Hepatocyte (in vitro differentiated cells): ENCODE results near the gene OLIG2. TPM values are rescaled to one million over a fixed set of nuclear protein-coding genes. Genes with fewer than 3 reads are reported as not detected.
A peak's percentile ranks its signal among the peaks of the same experiment; 100 is the strongest.

ENCODE experiments used
- DNase-seq: peaks from one replicate; pipeline ENCODE4 v3.0.0-alpha.2; 2016; ENCODE audit warnings: low spot score
- H2AFZ ChIP-seq: fragments of 200-600 bp; sonication (generic); 2 replicates; pipeline ENCODE4 v1.6.0; 2016; ENCODE audit warnings: antibody characterized with exemption, mild to moderate bottlenecking
- H3K27ac ChIP-seq: fragments of 200-600 bp; sonication (generic); 2 replicates; pipeline ENCODE4 v1.5.1; 2016; ENCODE audit warnings: mild to moderate bottlenecking
- H3K27me3 ChIP-seq: fragments of 200-600 bp; sonication (generic); 2 replicates; pipeline ENCODE4 v1.6.1; 2016
- H3K36me3 ChIP-seq: fragments of 200-600 bp; sonication (generic); replicated peaks from 2 replicates; pipeline ENCODE4 v1.5.1; 2016; ENCODE audit warnings: low read depth; ENCODE audit not compliant: insufficient read depth
- H3K4me1 ChIP-seq: fragments of 200-600 bp; sonication (generic); 2 replicates; pipeline ENCODE4 v1.5.1; 2016; ENCODE audit warnings: mild to moderate bottlenecking, moderate library complexity; ENCODE audit not compliant: insufficient read depth
- H3K4me2 ChIP-seq: fragments of 200-600 bp; sonication (generic); 2 replicates; pipeline ENCODE4 v1.6.0; 2016
- H3K4me3 ChIP-seq: fragments of 200-600 bp; sonication (generic); 2 replicates; pipeline ENCODE4 v1.5.1; 2016; ENCODE audit warnings: mild to moderate bottlenecking
- H3K79me2 ChIP-seq: fragments of 200-600 bp; sonication (generic); 2 replicates; pipeline ENCODE4 v1.6.0; 2017; ENCODE audit warnings: mild to moderate bottlenecking
- H3K9me2 ChIP-seq: fragments of 200-600 bp; sonication (generic); replicated peaks from 2 replicates; pipeline ENCODE4 v1.6.0; 2017; ENCODE audit warnings: mild to moderate bottlenecking; ENCODE audit not compliant: insufficient read depth
- H3K9me3 ChIP-seq: fragments of 200-600 bp; sonication (generic); 2 replicates; pipeline ENCODE4 v1.5.1; 2016; ENCODE audit warnings: low read depth, mild to moderate bottlenecking
- H4K20me1 ChIP-seq: fragments of 200-600 bp; sonication (generic); 2 replicates; pipeline ENCODE4 v1.6.0; 2016; ENCODE audit warnings: mild to moderate bottlenecking; ENCODE audit not compliant: insufficient read depth, poor library complexity, severe bottlenecking
- EZH2 ChIP-seq: fragments of 200-600 bp; sonication (generic); IDR thresholded peaks from 2 replicates; pipeline ENCODE4 v1.6.1; 2016; ENCODE audit warnings: antibody characterized with exemption, mild to moderate bottlenecking, borderline replicate concordance
- EZH2phosphoT487 ChIP-seq: fragments of 200-600 bp; sonication (generic); IDR thresholded peaks from one replicate; pipeline ENCODE4 v1.6.1; 2018; ENCODE audit warnings: antibody characterized with exemption, mild to moderate bottlenecking, low read depth, moderate library complexity; ENCODE audit not compliant: unreplicated experiment, severe bottlenecking
- WGBS: methylation state at CpG from one replicate; pipeline ENCODE4 v1.1.6; 2016; ENCODE audit warnings: low lambda C conversion rate; ENCODE audit errors: missing lambda C conversion rate; 5-methylcytosine and 5-hydroxymethylcytosine counted together
- polyA plus RNA-seq: library from polyadenylated mRNA; unstranded; fragments of >200 nt; fragmentation: Nextera tagmentation; extraction: Ambion mirVana; gene quantifications from 2 replicates; pipeline ENCODE4 v1.2.1, GENCODE V29; 2016
- total RNA-seq: library from RNA; depleted of rRNA; stranded (reverse); fragments of >200 nt; gene quantifications from 2 replicates; pipeline ENCODE4 v1.2.3, GENCODE V29; 2014
- TF ChIP-seq, protein P1 (sequence below): fragments of 200-600 bp; sonication (generic); IDR thresholded peaks from 2 replicates; pipeline ENCODE4 v1.5.1; 2016; ENCODE audit warnings: antibody characterized with exemption, mild to moderate bottlenecking; ENCODE audit not compliant: poor library complexity

Gene OLIG2
- total and polyA plus RNA-seq, 2 experiments from 2014 or later = not detected

DNA sequence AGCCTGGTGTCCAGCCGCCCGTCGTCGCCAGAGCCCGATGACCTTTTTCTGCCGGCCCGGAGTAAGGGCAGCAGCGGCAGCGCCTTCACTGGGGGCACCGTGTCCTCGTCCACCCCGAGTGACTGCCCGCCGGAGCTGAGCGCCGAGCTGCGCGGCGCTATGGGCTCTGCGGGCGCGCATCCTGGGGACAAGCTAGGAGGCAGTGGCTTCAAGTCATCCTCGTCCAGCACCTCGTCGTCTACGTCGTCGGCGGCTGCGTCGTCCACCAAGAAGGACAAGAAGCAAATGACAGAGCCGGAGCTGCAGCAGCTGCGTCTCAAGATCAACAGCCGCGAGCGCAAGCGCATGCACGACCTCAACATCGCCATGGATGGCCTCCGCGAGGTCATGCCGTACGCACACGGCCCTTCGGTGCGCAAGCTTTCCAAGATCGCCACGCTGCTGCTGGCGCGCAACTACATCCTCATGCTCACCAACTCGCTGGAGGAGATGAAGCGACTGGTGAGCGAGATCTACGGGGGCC, 1.2 kb downstream of the OLIG2 start:
- no peaks in the 10 kb centered on the region for H3K4me1 ChIP-seq
- no peak overlapping the region for H3K27ac ChIP-seq
- no peaks in the 10 kb centered on the region for H3K9me2 ChIP-seq
- no peak overlapping the region for H3K4me2 ChIP-seq
- no peak overlapping the region for H2AFZ ChIP-seq
- TF ChIP-seq, protein P1, sequence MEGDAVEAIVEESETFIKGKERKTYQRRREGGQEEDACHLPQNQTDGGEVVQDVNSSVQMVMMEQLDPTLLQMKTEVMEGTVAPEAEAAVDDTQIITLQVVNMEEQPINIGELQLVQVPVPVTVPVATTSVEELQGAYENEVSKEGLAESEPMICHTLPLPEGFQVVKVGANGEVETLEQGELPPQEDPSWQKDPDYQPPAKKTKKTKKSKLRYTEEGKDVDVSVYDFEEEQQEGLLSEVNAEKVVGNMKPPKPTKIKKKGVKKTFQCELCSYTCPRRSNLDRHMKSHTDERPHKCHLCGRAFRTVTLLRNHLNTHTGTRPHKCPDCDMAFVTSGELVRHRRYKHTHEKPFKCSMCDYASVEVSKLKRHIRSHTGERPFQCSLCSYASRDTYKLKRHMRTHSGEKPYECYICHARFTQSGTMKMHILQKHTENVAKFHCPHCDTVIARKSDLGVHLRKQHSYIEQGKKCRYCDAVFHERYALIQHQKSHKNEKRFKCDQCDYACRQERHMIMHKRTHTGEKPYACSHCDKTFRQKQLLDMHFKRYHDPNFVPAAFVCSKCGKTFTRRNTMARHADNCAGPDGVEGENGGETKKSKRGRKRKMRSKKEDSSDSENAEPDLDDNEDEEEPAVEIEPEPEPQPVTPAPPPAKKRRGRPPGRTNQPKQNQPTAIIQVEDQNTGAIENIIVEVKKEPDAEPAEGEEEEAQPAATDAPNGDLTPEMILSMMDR = no peak
- TF ChIP-seq EZH2phosphoT487 (peak; percentile 54), EZH2 (peak; percentile 86)
- no peaks in the 10 kb centered on the region for H3K9me3 ChIP-seq
- H3K36me3 ChIP-seq = no peaks in the 10 kb centered on the region
- no peak for DNase-seq
- H3K27me3 ChIP-seq = peaks cover 99% of the 10 kb centered on the region
- 3% methylated on average over 53 of the region's 54 CpGs for WGBS
- no peaks in the 10 kb centered on the region for H3K79me2 ChIP-seq
- H4K20me1 ChIP-seq = no peaks in the 10 kb centered on the region
- H3K4me3 ChIP-seq = no peak overlapping the region

DNA sequence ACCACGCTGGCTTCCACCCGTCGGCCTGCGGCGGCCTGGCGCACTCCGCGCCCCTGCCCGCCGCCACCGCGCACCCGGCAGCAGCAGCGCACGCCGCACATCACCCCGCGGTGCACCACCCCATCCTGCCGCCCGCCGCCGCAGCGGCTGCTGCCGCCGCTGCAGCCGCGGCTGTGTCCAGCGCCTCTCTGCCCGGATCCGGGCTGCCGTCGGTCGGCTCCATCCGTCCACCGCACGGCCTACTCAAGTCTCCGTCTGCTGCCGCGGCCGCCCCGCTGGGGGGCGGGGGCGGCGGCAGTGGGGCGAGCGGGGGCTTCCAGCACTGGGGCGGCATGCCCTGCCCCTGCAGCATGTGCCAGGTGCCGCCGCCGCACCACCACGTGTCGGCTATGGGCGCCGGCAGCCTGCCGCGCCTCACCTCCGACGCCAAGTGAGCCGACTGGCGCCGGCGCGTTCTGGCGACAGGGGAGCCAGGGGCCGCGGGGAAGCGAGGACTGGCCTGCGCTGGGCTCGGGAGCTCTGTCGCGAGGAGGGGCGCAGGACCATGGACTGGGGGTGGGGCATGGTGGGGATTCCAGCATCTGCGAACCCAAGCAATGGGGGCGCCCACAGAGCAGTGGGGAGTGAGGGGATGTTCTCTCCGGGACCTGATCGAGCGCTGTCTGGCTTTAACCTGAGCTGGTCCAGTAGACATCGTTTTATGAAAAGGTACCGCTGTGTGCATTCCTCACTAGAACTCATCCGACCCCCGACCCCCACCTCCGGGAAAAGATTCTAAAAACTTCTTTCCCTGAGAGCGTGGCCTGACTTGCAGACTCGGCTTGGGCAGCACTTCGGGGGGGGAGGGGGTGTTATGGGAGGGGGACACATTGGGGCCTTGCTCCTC, 1.9 kb downstream of the OLIG2 start:
- no peak for DNase-seq
- Histone ChIP-seq H3K4me3 (no peak overlapping the region), H3K4me1 (no peaks in the 10 kb centered on the region), H3K27me3 (peaks cover 99% of the 10 kb centered on the region), H3K9me2 (no peaks in the 10 kb centered on the region), H3K4me2 (no peak overlapping the region), H3K27ac (no peak overlapping the region), H3K36me3 (no peaks in the 10 kb centered on the region), H4K20me1 (no peaks in the 10 kb centered on the region), H2AFZ (no peak overlapping the region), H3K9me3 (no peaks in the 10 kb centered on the region), H3K79me2 (no peaks in the 10 kb centered on the region)
- 6% methylated on average over 17 of the region's 85 CpGs for WGBS
- TF ChIP-seq EZH2phosphoT487 = no peak
- no peak for TF ChIP-seq EZH2
- TF ChIP-seq, protein P1 = no peak

DNA sequence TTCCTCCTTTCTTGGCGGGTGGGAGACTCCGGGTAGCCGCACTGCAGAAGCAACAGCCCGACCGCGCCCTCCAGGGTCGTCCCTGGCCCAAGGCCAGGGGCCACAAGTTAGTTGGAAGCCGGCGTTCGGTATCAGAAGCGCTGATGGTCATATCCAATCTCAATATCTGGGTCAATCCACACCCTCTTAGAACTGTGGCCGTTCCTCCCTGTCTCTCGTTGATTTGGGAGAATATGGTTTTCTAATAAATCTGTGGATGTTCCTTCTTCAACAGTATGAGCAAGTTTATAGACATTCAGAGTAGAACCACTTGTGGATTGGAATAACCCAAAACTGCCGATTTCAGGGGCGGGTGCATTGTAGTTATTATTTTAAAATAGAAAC, 2.5 kb downstream of the OLIG2 start:
- Histone ChIP-seq H3K4me2 (no peak overlapping the region), H2AFZ (no peak overlapping the region), H3K4me3 (no peak overlapping the region), H3K36me3 (no peaks in the 10 kb centered on the region), H3K4me1 (no peaks in the 10 kb centered on the region), H3K27ac (no peak overlapping the region), H3K9me2 (no peaks in the 10 kb centered on the region), H3K79me2 (no peaks in the 10 kb centered on the region), H3K27me3 (peaks cover 99% of the 10 kb centered on the region), H4K20me1 (no peaks in the 10 kb centered on the region), H3K9me3 (no peaks in the 10 kb centered on the region)
- DNase-seq = no peak
- WGBS = 8% methylated on average over 15 of the region's 15 CpGs
- peak; percentile 83 for TF ChIP-seq EZH2phosphoT487
- no peak for TF ChIP-seq EZH2
- TF ChIP-seq, protein P1 = no peak
